C1 segment of cervical spinal cord (tissue), 14 donors: ENCODE data around the gene CCSER2.
"Not testable (repeated sequence)": the region's sequence is repeated elsewhere in the genome, so short reads cannot be mapped to it uniquely, and the experiment has no call there.

ENCODE experiments used
- DNase-seq, 14 donors: peaks; one replicate each; lab custom pipeline; 2025; lab: John Stamatoyannopoulos, UW

The CCSER2 gene

GRCh38 chr10:84521013-84521412 lies 192.6 kb downstream of the CCSER2 start:
- no peak for DNase-seq

GRCh38 chr10:84521468-84521867 lies 193.1 kb downstream of the CCSER2 start:
- no peak for DNase-seq

DNA sequence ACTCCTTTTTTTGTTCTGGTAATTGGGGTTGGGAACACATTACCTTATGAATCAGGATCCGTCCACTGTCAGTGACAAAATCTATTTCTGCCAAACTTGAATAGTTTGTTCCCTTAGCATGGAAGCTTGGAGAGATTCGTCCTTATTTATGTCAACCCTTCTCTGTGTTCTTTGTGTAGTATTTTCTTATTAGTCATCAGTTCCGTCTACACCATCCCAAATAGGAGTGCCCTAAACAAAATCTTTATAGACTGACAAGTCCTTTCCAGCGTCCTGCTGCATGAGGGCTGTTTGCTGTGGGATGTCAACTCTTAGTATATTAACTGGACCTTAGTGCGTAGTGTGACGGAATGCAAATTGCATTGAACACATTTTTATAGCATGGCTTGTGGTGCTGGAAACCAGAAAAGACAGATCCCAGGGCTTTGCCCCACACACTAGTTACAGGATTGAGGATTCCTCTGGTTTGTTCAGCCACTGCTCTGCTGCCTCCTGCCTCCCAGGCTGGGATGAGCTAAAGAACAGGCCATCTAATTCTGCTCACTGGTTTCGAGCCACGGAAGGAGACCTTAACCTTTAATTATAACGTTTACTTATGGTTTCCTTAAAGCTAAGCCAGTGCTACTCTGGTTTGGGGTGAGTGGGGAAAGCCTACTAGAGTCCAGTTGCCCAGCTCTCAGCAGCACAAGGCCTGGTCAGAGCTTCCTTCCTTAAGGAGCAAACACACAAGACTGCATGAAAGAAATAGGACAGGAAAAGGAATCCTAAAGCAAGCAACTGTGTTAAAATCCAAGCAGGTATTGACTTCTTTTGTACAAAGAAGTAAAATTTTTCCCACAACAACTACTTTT lies 194.4 kb downstream of the CCSER2 start:
- no peak for DNase-seq

DNA sequence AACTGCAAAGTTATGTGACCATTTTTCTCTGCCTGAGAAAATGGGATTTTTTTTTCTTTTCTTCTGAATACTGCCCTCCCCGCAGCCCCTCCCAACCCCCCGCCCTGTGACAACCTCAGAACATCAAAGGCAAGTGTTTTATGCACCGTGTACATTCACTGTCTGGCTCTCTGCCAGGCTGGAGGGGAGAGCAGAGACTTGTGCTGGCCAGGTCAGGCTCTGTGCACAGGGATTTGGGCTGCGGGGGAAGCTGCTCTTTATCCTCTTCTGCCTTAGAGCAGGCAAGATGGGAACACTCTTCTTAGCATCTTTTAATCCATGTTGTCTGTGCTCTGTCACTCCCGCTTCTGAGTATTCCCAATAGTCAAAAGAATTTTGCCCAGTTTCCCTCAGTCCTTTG lies 195.1 kb downstream of the CCSER2 start:
- DNase-seq: no peak

GRCh38 chr10:84524435-84524834 lies 196.0 kb downstream of the CCSER2 start:
- no peak for DNase-seq

GRCh38 chr10:84525120-84525806 lies 196.9 kb downstream of the CCSER2 start:
- DNase-seq: no peak

GRCh38 chr10:84525807-84526182 lies 197.4 kb downstream of the CCSER2 start:
- DNase-seq: not testable (repeated sequence)

GRCh38 chr10:84527386-84527785 lies 199.0 kb downstream of the CCSER2 start:
- not testable (repeated sequence) for DNase-seq

- DNase-seq: not testable (repeated sequence)
Observed at GRCh38 chr10:84528526-84528925, 200.1 kb downstream of the CCSER2 start.

DNA sequence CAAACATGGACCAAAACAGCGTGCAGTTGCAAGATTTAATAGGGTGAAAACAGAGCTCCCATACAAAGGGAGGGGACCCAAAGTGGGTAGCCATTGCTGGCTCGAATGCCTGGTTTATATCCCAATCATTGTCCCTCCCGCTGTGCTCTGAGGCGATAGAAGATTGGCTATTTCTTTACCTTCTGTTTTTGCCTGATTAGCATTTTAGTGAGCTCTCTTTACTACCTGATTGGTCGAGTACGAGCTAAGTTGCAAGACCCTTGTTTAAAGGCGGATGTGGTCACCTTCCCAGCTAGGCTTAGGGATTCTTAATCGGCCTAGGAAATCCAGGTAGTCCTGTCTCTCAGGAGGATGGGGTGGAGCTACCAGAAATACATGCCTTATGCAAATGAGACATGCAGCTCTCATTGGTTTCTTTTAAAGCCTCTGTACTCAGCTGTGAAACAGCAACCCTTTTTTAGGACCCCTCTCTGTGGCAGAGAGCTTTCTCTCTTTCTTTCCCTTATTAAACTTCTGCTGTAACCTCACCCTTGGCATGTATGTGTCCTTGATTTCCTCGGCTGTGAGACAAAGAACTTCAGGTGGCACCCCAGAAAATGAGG lies 202.4 kb downstream of the CCSER2 start:
- DNase-seq: no peak

DNA sequence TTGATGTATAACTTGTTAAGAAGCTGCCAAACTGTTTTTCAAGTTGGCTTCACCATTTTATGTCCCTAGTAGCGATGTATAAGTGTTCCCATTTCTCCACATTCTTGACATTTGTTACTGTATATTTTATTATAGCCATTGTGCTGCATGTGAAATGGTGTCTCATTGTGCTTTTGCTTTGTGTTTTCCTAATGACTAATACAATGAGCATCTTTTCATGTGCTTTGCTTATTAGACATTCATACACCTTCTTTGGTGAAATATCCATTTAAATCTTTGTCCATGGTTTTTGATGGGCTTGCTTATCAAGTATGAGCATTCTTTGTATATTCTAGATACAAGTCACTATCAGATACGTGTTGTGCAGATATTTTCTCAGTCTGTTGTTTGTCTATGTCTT lies 203.0 kb downstream of the CCSER2 start:
- DNase-seq: no peak

- DNase-seq: no peak
Observed at GRCh38 chr10:84534168-84534567, 205.8 kb downstream of the CCSER2 start.

DNA sequence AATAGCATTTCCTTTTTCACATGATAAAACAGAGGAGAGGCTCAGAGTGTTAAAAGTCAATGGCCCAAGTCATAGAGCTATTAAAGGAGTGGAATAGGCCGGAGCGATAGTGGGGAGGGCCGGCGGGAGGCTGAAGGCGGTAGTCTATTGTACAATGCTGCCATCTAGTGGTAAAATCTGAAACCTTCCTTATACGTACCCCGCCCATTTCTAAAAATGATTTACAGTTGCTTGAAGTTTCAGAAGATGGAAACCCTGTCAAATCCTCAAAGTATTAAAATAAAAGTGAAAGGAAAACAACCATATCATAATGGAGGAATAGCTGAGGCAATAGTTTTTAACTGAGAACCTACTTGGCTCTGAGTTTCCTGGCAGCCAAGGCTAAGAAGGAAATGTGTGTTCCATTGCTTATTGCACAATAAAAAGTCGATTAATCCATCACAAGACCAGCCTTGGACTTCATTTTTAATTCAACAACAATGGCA lies 209.1 kb downstream of the CCSER2 start:
- peak in 4 of 14 donors; percentile 8 to 20 (median 12) for DNase-seq

- DNase-seq: no peak
Observed at GRCh38 chr10:84538036-84538435, 209.6 kb downstream of the CCSER2 start.

GRCh38 chr10:84539216-84539615 lies 210.8 kb downstream of the CCSER2 start:
- DNase-seq: no peak

GRCh38 chr10:84540022-84540616 lies 211.7 kb downstream of the CCSER2 start:
- DNase-seq: no peak

DNA sequence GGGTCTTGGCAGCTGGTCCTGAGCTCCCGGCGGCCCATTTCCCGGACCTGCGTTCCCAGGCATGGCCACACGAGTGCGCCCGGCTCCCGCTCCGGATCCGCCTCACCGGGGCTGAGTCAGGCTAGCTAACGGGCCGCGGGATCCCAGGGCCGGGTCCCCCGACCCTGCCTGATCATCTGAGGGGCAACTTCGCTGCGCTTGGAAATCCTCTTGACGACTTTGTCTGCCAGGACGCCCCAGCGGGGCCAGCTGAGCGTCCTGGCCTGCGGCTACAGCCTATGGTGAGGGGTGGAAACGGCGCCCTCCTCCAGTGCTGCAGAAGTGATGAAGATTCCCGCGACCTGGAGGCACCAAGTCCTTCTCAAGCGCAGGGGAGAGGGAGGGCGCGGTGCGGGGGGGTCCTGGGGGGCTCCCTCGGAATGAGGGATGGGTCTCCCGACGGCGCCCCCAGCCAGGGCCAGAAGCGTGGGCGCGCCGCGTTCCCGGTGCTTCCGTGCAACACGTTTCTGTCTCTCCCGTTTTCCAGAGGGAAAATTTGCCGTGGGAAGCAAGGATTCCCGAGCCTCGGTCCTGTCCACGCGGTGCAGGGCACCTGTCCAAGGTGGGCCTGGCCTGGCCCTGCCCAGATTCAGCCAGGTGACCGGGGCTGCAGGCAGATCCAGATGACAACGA lies 212.4 kb downstream of the CCSER2 start:
- DNase-seq: peak in 9 of 14 donors; percentile 8 to 61 (median 29)

GRCh38 chr10:84541289-84541637 lies 212.9 kb downstream of the CCSER2 start:
- no peak for DNase-seq

- no peak for DNase-seq
Observed at GRCh38 chr10:84542522-84543490, 214.4 kb downstream of the CCSER2 start.

DNA sequence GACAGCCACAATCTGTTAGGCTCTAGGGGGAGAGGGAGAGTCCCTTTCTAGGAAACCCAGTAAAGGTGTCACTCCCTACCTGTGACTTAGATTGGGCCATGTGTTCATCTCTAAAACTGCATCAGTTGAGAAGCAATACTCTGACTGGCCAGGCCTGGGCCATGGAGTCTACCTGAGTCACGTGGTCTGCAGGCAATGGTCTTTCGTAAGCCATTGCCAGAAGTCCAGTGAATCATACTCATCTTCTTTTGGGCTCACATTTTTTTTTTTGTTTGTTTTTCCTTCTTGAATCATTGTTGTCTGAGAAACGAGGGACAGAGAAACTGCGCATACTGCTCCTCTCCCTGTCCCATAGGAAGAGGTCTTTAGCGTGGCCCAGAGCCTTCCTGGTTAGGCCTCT lies 215.6 kb downstream of the CCSER2 start:
- no peak for DNase-seq
